HL-60 (cell line): ENCODE measurements around the gene LAMA3.

Source experiments
- DNase-seq, 2 experiments: peaks; one replicate each; pipeline ENCODE4 v3.0.0-alpha.2; 2010 to 2020; ENCODE audit warnings: low read depth in 1 of 2, low spot score in 1 of 2
- H3K27ac ChIP-seq: fragments of 250-450 bp; sonication (Bioruptor Pico); replicated peaks from 2 replicates; pipeline ENCODE4 v1.5.1; 2020; ENCODE audit warnings: mild to moderate bottlenecking, moderate library complexity
- H3K27me3 ChIP-seq: fragments of 250-450 bp; sonication (Bioruptor Pico); 2 replicates; pipeline ENCODE4 v1.5.1; 2021; ENCODE audit warnings: mild to moderate bottlenecking, moderate library complexity; ENCODE audit not compliant: insufficient read depth, poor library complexity, severe bottlenecking
- H3K4me3 ChIP-seq: replicated peaks from 2 replicates; pipeline ENCODE4 v1.5.1; 2011; ENCODE audit warnings: mild to moderate bottlenecking, control low read depth, low read length; ENCODE audit not compliant: insufficient read depth
- CTCF ChIP-seq: IDR thresholded peaks from one replicate; pipeline ENCODE4 v1.5.1; 2011; ENCODE audit warnings: low read length, control low read depth, inconsistent platforms; ENCODE audit not compliant: insufficient read depth
- GABPA ChIP-seq: IDR thresholded peaks from 2 replicates; pipeline ENCODE4 v1.6.1; 2012; ENCODE audit warnings: low read depth
- POLR2AphosphoS5 ChIP-seq: IDR thresholded peaks from 2 replicates; pipeline ENCODE4 v1.6.1; 2012; ENCODE audit warnings: low read depth
- REST ChIP-seq: IDR thresholded peaks from 2 replicates; pipeline ENCODE4 v1.6.1; 2012; ENCODE audit warnings: low read depth; ENCODE audit not compliant: insufficient replicate concordance
- SPI1 ChIP-seq: IDR thresholded peaks from 2 replicates; pipeline ENCODE4 v1.6.1; 2012; ENCODE audit warnings: low read depth, mild to moderate bottlenecking, borderline replicate concordance

LAMA3 gene

DNA sequence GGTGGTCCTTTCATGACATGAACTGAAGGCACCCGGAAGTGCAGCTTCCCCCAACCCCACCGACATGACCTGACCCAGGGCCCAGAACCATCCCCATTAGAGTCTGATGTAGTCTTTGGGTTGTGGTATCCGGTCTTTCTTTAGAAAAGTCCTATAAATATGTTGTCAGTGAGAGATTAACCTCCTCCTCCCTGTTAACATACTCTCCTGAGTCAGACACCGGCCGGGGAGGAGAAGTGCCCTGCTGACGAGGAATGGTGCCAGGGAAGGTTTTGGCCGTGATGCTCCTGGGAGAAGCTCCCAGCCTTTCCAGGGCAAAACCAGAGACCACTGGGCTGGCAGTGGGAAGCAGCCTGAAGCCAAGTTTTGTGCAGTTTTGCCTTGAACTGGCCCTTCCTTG lies 109.0 kb downstream of the LAMA3 start:
- H3K4me3 ChIP-seq, result no peak overlapping the region
- no peak for TF ChIP-seq GABPA
- no peak for TF ChIP-seq CTCF
- no peak for TF ChIP-seq SPI1
- TF ChIP-seq REST, result no peak
- TF ChIP-seq POLR2AphosphoS5, result no peak
- no peak overlapping the region for H3K27ac ChIP-seq
- H3K27me3 ChIP-seq, result no peaks in the 10 kb centered on the region
- DNase-seq, result no peak

GRCh38 chr18:23798824-23799223 lies 109.6 kb downstream of the LAMA3 start:
- TF ChIP-seq REST (no peak), POLR2AphosphoS5 (no peak), CTCF (no peak), GABPA (no peak), SPI1 (no peak)
- DNase-seq, result no peak
- Histone ChIP-seq H3K27me3 (no peaks in the 10 kb centered on the region), H3K4me3 (no peak overlapping the region), H3K27ac (no peak overlapping the region)

DNA sequence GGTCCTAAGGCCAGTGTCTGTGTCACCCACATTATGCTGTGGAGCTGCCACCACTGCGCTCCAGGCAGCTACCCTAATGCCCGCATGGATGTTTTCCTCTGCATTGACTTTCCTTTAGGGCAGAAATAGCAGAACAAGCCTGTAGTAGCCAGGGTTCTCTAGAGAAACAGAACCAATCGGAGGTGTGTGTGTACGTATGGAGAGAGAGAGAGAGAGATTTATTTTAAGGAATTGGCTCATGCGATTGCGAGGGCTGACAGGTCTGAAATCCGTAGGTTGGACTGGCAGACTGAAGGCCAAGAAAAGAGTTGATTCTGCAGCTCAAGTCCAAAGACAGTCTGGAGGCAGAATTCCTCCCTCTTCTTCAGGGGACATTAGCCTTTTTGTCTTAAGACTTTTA lies 110.3 kb downstream of the LAMA3 start:
- Histone ChIP-seq H3K27me3 (no peaks in the 10 kb centered on the region), H3K4me3 (no peak overlapping the region), H3K27ac (no peak overlapping the region)
- no peak for DNase-seq
- TF ChIP-seq POLR2AphosphoS5, result no peak
- TF ChIP-seq CTCF, result no peak
- no peak for TF ChIP-seq REST
- no peak for TF ChIP-seq GABPA
- TF ChIP-seq SPI1, result no peak
